Left lung (tissue), 10 donors: ENCODE measurements around the gene PPP6R1. TPM values are rescaled to one million over a fixed set of nuclear protein-coding genes. Genes with fewer than 3 reads are reported as not detected.

Experiments used
- ATAC-seq: fragments of 200-7000 bp; cut with Tn5 transposase; one replicate; pipeline ENCODE4 v1.9.1; 2020; ENCODE audit warnings: moderate library complexity
- DNase-seq, 4 donors: peaks; one replicate each; pipeline ENCODE4 v3.0.0-alpha.2; 2013 to 2020
- H3K27ac ChIP-seq, 2 donors: fragments of 200-600 bp; sonication (generic) in 1 of 2; one replicate each; pipeline versions ENCODE4 v1.5.0 to v1.8.0; 2020 to 2021
- H3K27me3 ChIP-seq, 2 donors: fragments of 200-600 bp; sonication (generic) in 1 of 2; one replicate each; pipeline versions ENCODE4 v1.5.0 to v1.8.0; 2020 to 2021
- H3K36me3 ChIP-seq, 2 donors: fragments of 200-600 bp; sonication (generic) in 1 of 2; one replicate each; pipeline versions ENCODE4 v1.5.0 to v1.8.0; 2020 to 2021
- H3K4me1 ChIP-seq, 2 donors: fragments of 200-600 bp; one replicate each; pipeline ENCODE4 v1.8.0; 2021
- H3K4me3 ChIP-seq, 2 donors: fragments of 200-600 bp; sonication (generic) in 1 of 2; one replicate each; pipeline versions ENCODE4 v1.5.0 to v1.8.0; 2020 to 2021; ENCODE audit warnings: mild to moderate bottlenecking in 1 of 2
- H3K9me3 ChIP-seq, 2 donors: fragments of 200-600 bp; sonication (generic) in 1 of 2; one replicate each; pipeline versions ENCODE4 v1.5.0 to v1.8.0; 2020 to 2021
- CTCF ChIP-seq, 2 donors: fragments of 200-600 bp; sonication (generic) in 1 of 2; IDR thresholded peaks; one replicate each; pipeline versions ENCODE4 v1.5.0 to v1.8.0; 2021; ENCODE audit warnings: antibody characterized with exemption in 2 of 2
- intact Hi-C, 2 donors: fragments of 100-400 bp; cut with DNase I; formaldehyde crosslinking; loops; one replicate each; pipeline versions ENCODE4 v1.11.2 to v1.14.2; 2022
- polyA plus RNA-seq, 6 donors: library from polyadenylated mRNA; unstranded; fragments of 120-200 nt; gene quantifications; one replicate each; pipeline ENCODE4 v1.2.1, GENCODE V29; 2013; ENCODE audit not compliant: insufficient read length in 6 of 6
- total RNA-seq, 2 donors: library from RNA; stranded (reverse); fragmentation: NEBNext Ultra II Directional; extraction: Animal tissue kit (Norgen Biotek cat#: 25700); gene quantifications; one replicate each; pipeline ENCODE4 v1.2.1, GENCODE V29; 2021
- donor health status: DM: no; HTN: yes; CAD: no.
- donor health status: DM: no; HTN: no; CAD: no.

The PPP6R1 gene
- total and polyA plus RNA-seq, 8 donors = 33.4 to 81.8 (median 41.8) TPM

- no peak overlapping the region for H3K27ac ChIP-seq
- no peak for ATAC-seq
- peak in 1 of 4 donors; percentile 51 for DNase-seq
- peaks cover 0 to 5% of the 10 kb centered on the region in 2 donors for H3K27me3 ChIP-seq
- intact Hi-C loops = no loop called here
- H3K9me3 ChIP-seq = no peaks in the 10 kb centered on the region
- H3K36me3 ChIP-seq = peaks cover 0 to 48% of the 10 kb centered on the region in 2 donors
- no peak for TF ChIP-seq CTCF (IDR thresholded peaks at IDR 0.05)
- no peak overlapping the region for H3K4me3 ChIP-seq
- peaks cover 8 to 16% of the 10 kb centered on the region in 2 donors for H3K4me1 ChIP-seq
These were observed 18.7 kb upstream of the PPP6R1 start for GRCh38 chr19:55277494-55277893.

GRCh38 chr19:55276720-55277430 is 18.1 kb upstream of the PPP6R1 start:
- intact Hi-C loops = no loop called here
- Histone ChIP-seq H3K27ac (no peak overlapping the region), H3K4me3 (no peak overlapping the region), H3K36me3 (peaks cover 0 to 55% of the 10 kb centered on the region in 2 donors), H3K4me1 (peaks cover 8 to 16% of the 10 kb centered on the region in 2 donors), H3K9me3 (no peaks in the 10 kb centered on the region), H3K27me3 (no peaks in the 10 kb centered on the region)
- no peak for TF ChIP-seq CTCF (IDR thresholded peaks at IDR 0.05)
- ATAC-seq (no peak), DNase-seq (peak in 1 of 4 donors; percentile 60)

GRCh38 chr19:55275851-55276719 is 17.3 kb upstream of the PPP6R1 start:
- no peak for ATAC-seq
- no peak for TF ChIP-seq CTCF (IDR thresholded peaks at IDR 0.05)
- Histone ChIP-seq H3K27ac (no peak overlapping the region), H3K4me1 (peaks cover 8 to 16% of the 10 kb centered on the region in 2 donors), H3K27me3 (no peaks in the 10 kb centered on the region), H3K4me3 (no peak overlapping the region), H3K9me3 (no peaks in the 10 kb centered on the region), H3K36me3 (peaks cover 0 to 56% of the 10 kb centered on the region in 2 donors)
- intact Hi-C loops = no loop called here
- DNase-seq = peak in 1 of 4 donors; percentile 44

GRCh38 chr19:55273978-55274707 is 15.3 kb upstream of the PPP6R1 start:
- TF ChIP-seq CTCF (IDR thresholded peaks at IDR 0.05) = no peak
- Histone ChIP-seq H3K27me3 (no peaks in the 10 kb centered on the region), H3K36me3 (peaks cover 0 to 56% of the 10 kb centered on the region in 2 donors), H3K4me1 (peaks cover 2 to 3% of the 10 kb centered on the region in 2 donors), H3K4me3 (no peak overlapping the region), H3K9me3 (no peaks in the 10 kb centered on the region), H3K27ac (no peak overlapping the region)
- intact Hi-C loops = no loop called here
- DNase-seq (peak in 1 of 4 donors; percentile 55), ATAC-seq (no peak)
